ENCODE measurements around the gene RPS6KA2. TPM values are rescaled to one million over a fixed set of nuclear protein-coding genes. Genes with fewer than 3 reads are reported as not detected.

Gene RPS6KA2
- polyA plus RNA-seq, 1 experiment: 70.9 TPM

GRCh38 chr6:166449036-166449435, 178.0 kb downstream of the RPS6KA2 start:
- POLR2A ChIA-PET: no interaction called here
- H3K4me3 ChIP-seq (ENCODE audit: low read depth, low read length): no peak overlapping the region
- no peak overlapping the region for H3K27ac ChIP-seq (ENCODE audit: low read depth, low read length)
- no peak for DNase-seq (ENCODE audit: low read depth, low spot score)
- H3K9me3 ChIP-seq (ENCODE audit: control insufficient read depth, insufficient read depth, low read length): no peaks in the 10 kb centered on the region; the same call in 1 of the 2 replicates
- CTCF ChIA-PET: no interaction called here
- TF ChIP-seq, protein P1, sequence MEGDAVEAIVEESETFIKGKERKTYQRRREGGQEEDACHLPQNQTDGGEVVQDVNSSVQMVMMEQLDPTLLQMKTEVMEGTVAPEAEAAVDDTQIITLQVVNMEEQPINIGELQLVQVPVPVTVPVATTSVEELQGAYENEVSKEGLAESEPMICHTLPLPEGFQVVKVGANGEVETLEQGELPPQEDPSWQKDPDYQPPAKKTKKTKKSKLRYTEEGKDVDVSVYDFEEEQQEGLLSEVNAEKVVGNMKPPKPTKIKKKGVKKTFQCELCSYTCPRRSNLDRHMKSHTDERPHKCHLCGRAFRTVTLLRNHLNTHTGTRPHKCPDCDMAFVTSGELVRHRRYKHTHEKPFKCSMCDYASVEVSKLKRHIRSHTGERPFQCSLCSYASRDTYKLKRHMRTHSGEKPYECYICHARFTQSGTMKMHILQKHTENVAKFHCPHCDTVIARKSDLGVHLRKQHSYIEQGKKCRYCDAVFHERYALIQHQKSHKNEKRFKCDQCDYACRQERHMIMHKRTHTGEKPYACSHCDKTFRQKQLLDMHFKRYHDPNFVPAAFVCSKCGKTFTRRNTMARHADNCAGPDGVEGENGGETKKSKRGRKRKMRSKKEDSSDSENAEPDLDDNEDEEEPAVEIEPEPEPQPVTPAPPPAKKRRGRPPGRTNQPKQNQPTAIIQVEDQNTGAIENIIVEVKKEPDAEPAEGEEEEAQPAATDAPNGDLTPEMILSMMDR (IDR thresholded peaks at IDR 0.05; ENCODE audit: low read depth, low read length): no peak
- no peaks in the 10 kb centered on the region for H3K27me3 ChIP-seq (ENCODE audit: control insufficient read depth, insufficient read depth, low read length)

- Histone ChIP-seq H3K9me3 (ENCODE audit: control insufficient read depth, insufficient read depth, low read length) (no peaks in the 10 kb centered on the region; the same call in 1 of the 2 replicates), H3K4me3 (ENCODE audit: low read depth, low read length) (no peak overlapping the region), H3K27ac (ENCODE audit: low read depth, low read length) (no peak overlapping the region), H3K27me3 (ENCODE audit: control insufficient read depth, insufficient read depth, low read length) (no peaks in the 10 kb centered on the region)
- CTCF ChIA-PET: no interaction called here
- DNase-seq (ENCODE audit: low read depth, low spot score): no peak
- TF ChIP-seq, protein P1 (IDR thresholded peaks at IDR 0.05; ENCODE audit: low read depth, low read length): no peak
- POLR2A ChIA-PET: no interaction called here
Observed at GRCh38 chr6:166448432-166448831, 178.6 kb downstream of the RPS6KA2 start.

GRCh38 chr6:166446567-166447065, 180.4 kb downstream of the RPS6KA2 start:
- POLR2A ChIA-PET: no interaction called here
- CTCF ChIA-PET: interaction anchor here (0.8 to 1.1 kb wide), 2 partner anchors 45 to 171 kb away, joined by 3 read pairs; no protein-coding TSS in a partner anchor

DNA sequence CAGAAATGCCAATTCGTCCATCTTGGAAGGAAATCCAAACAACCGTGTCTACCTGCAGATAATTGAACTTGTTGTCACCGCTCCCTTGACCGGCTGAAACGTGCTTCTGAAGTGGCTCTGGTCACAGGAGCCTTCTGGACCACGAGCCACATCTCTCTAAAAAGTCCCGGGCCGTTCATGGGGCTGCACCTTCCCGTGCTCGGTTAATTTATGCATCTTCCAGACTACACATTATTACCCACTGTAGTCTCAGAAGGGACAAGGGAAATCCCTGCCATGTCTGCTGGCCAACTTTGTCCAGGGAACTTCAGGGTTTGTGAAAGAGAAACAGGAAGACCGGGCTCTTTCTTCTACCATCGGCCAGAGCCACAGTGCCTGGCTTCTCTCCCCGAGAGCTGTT, 180.9 kb downstream of the RPS6KA2 start:
- H3K27ac ChIP-seq (ENCODE audit: low read depth, low read length): no peak overlapping the region
- no peaks in the 10 kb centered on the region for H3K27me3 ChIP-seq (ENCODE audit: control insufficient read depth, insufficient read depth, low read length)
- DNase-seq (ENCODE audit: low read depth, low spot score): no peak
- H3K4me3 ChIP-seq (ENCODE audit: low read depth, low read length): no peak overlapping the region
- ChIA-PET POLR2A (no interaction called here), CTCF (interaction anchor here (0.8 to 1.1 kb wide), 2 partner anchors 45 to 170 kb away, joined by 3 read pairs; no protein-coding TSS in a partner anchor)
- TF ChIP-seq, protein P1 (IDR thresholded peaks at IDR 0.05; ENCODE audit: low read depth, low read length): no peak
- H3K9me3 ChIP-seq (ENCODE audit: control insufficient read depth, insufficient read depth, low read length): no peaks in the 10 kb centered on the region; the same call in 1 of the 2 replicates

More at GRCh38 chr6:166446567-166447065, 180.4 kb downstream of the RPS6KA2 start:
- H3K9me3 ChIP-seq (ENCODE audit: control insufficient read depth, insufficient read depth, low read length): no peaks in the 10 kb centered on the region; the same call in 1 of the 2 replicates
- no peak overlapping the region for H3K27ac ChIP-seq (ENCODE audit: low read depth, low read length)
- no peaks in the 10 kb centered on the region for H3K27me3 ChIP-seq (ENCODE audit: control insufficient read depth, insufficient read depth, low read length)
- no peak overlapping the region for H3K4me3 ChIP-seq (ENCODE audit: low read depth, low read length)
- TF ChIP-seq, protein P1 (IDR thresholded peaks at IDR 0.05; ENCODE audit: low read depth, low read length): no peak
- no peak for DNase-seq (ENCODE audit: low read depth, low spot score)

- ChIA-PET POLR2A (no interaction called here), CTCF (no interaction called here)
- H3K9me3 ChIP-seq (ENCODE audit: control insufficient read depth, insufficient read depth, low read length): no peaks in the 10 kb centered on the region
- no peaks in the 10 kb centered on the region for H3K27me3 ChIP-seq (ENCODE audit: control insufficient read depth, insufficient read depth, low read length)
- no peak overlapping the region for H3K27ac ChIP-seq (ENCODE audit: low read depth, low read length)
- DNase-seq (ENCODE audit: low read depth, low spot score): no peak
- TF ChIP-seq, protein P1 (IDR thresholded peaks at IDR 0.05; ENCODE audit: low read depth, low read length): no peak
- no peak overlapping the region for H3K4me3 ChIP-seq (ENCODE audit: low read depth, low read length)
Observed at GRCh38 chr6:166444446-166444845, 182.6 kb downstream of the RPS6KA2 start.

Measured in AG04450 (cell line).